Thyroid gland (tissue), 4 donors: ENCODE results near the gene ELL.

Experiments used
- CTCF ChIP-seq, 6 experiments: fragments of 200-600 bp in 3 of 6; fragments of 450-650 bp in 3 of 6; sonication (generic) in 3 of 6; IDR thresholded peaks; one replicate each; pipeline ENCODE4 v1.5.1; 2016 to 2019; ENCODE audit warnings: antibody characterized with exemption in 6 of 6, mild to moderate bottlenecking in 2 of 6, inconsistent platforms in 1 of 6, moderate library complexity in 1 of 6
- POLR2A ChIP-seq, 2 donors: fragments of 450-650 bp; IDR thresholded peaks; one replicate each; pipeline ENCODE4 v1.6.1; 2017; ENCODE audit warnings: antibody characterized with exemption in 2 of 2, mild to moderate bottlenecking in 2 of 2, moderate library complexity in 1 of 2

DNA sequence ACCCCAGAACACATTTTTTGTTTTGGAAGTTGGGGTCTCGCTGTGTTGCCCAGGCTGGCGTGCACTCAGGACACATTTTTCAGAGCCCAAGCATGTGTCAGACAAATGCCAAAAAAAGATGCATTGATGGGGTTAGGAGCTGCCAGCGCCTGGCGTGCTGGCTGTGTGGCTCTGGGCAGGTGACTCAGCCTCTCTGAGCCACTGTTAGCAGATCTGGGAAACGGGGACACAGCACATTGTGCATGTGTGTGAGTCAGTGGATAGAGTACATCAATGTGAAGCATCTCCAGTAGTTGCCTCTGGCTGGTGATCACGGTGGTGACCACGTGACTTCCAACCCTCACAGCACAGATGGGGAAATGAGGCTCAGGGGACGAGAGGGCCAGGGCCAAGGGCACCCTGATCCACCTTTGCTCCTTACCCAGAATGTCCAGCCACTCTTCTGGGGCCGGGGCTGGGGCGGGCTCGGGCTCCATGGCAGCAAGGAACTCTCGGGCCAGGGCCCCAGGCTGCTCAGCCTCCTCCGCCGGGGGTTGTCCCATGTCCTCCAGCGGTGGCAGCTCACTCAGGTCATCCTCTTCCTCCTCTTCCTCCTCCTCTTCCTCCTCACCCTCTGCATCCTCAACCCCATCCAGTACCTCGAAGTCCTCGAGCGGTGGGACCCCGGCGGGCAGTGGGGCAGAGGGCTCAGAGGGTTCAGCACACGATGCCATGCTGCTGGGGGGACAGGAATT is 19.6 kb upstream of the ELL start:
- TF ChIP-seq CTCF (IDR thresholded peaks at IDR 0.05) (no peak), POLR2A (IDR thresholded peaks at IDR 0.05) (no peak)
